HCT116 (cell line): ENCODE measurements around the gene IP6K3. TPM values are rescaled to one million over a fixed set of nuclear protein-coding genes. Genes with fewer than 3 reads are reported as not detected.

Experiments used
- ATAC-seq: fragments of 200-7000 bp; cut with Tn5 transposase; 2 replicates; pipeline ENCODE4 v1.9.1; 2020; ENCODE audit warnings: mild to moderate bottlenecking, moderate library complexity
- BruUV-seq: library from RNA; stranded (reverse); fragments of 400-500 nt; replicated peaks from 2 replicates; lab custom pipeline; 2021; lab: Mats Ljungman, UMichigan
- CTCF ChIA-PET: fragments of 300-600 bp; sonication (Branson Sonifier 250); formaldehyde crosslinking; loops from one replicate; lab custom pipeline; 2021; ENCODE audit warnings: antibody characterized with exemption; lab: Charles Lee
- POLR2A ChIA-PET: fragments of 300-600, 350-600 bp; sonication (Branson Sonifier 250); formaldehyde crosslinking; loops from one replicate; lab custom pipeline; 2021; ENCODE audit warnings: antibody characterized with exemption; lab: Charles Lee
- RAD21 ChIA-PET, 2 experiments: fragments of 300-600 bp; sonication (Branson Sonifier 250); formaldehyde crosslinking; loops; one replicate each; lab custom pipeline; 2023; ENCODE audit warnings: low total read pairs in 2 of 2; ENCODE audit not compliant: uncharacterized antibody in 2 of 2, unreplicated experiment in 2 of 2, low non-redundant PET in 1 of 2; lab: Charles Lee
- DNase-seq: peaks from one replicate; pipeline ENCODE4 v3.0.0-alpha.2; 2010; ENCODE audit warnings: low read depth, low spot score
- H2AFZ ChIP-seq: fragments of 200-600 bp; shearing (Covaris generic), sonication (generic); 2 replicates; pipeline ENCODE4 v1.6.1; 2017; ENCODE audit warnings: low read depth, mixed run types, mixed read lengths, antibody characterized with exemption, low read length; ENCODE audit not compliant: poor library complexity, severe bottlenecking
- H3K27ac ChIP-seq: 2 replicates; pipeline ENCODE4 v1.5.1; 2012; ENCODE audit warnings: low read depth, low read length
- H3K27me3 ChIP-seq: fragments of 200-600 bp; sonication (generic); 2 replicates; pipeline ENCODE4 v1.6.1; 2016; ENCODE audit warnings: mixed run types, low read length, mixed read lengths; ENCODE audit not compliant: insufficient read depth
- H3K36me3 ChIP-seq, 2 experiments: fragments of 200-500 bp in 1 of 2; fragments of 200-600 bp in 1 of 2; sonication (Bioruptor generic) in 1 of 2; sonication (generic) in 1 of 2; 2 replicates each; pipeline versions ENCODE4 v1.5.1 to v1.6.1; 2014 to 2016; ENCODE audit warnings: low read length in 2 of 2, inconsistent platforms in 1 of 2, mixed read lengths in 1 of 2, mixed run types in 1 of 2; ENCODE audit not compliant: insufficient read depth in 2 of 2, control insufficient read depth in 1 of 2
- H3K4me1 ChIP-seq, 2 experiments: fragments of 200-600 bp in 1 of 2; sonication (generic) in 1 of 2; 2 replicates each; pipeline versions ENCODE4 v1.5.1 to v1.6.1; 2012 to 2017; ENCODE audit warnings: low read length in 2 of 2, inconsistent platforms in 1 of 2, mild to moderate bottlenecking in 1 of 2, mixed read lengths in 1 of 2, mixed run types in 1 of 2, moderate library complexity in 1 of 2; ENCODE audit not compliant: insufficient read depth in 2 of 2, control insufficient read depth in 1 of 2
- H3K4me2 ChIP-seq: fragments of 200-600 bp; sonication (generic); 2 replicates; pipeline ENCODE4 v1.6.1; 2017; ENCODE audit warnings: mixed run types, low read length, mixed read lengths
- H3K4me3 ChIP-seq, 2 experiments: fragments of 200-600 bp in 1 of 2; sonication (generic) in 1 of 2; replicated peaks in 1 of 2; 2 replicates each; pipeline ENCODE4 v1.5.1; 2011 to 2016; ENCODE audit warnings: low read length in 2 of 2, control low read depth in 1 of 2, low read depth in 1 of 2, mild to moderate bottlenecking in 1 of 2, mixed read lengths in 1 of 2, mixed run types in 1 of 2
- H3K79me2 ChIP-seq: fragments of 200-600 bp; sonication (generic); 2 replicates; pipeline ENCODE4 v1.6.1; 2017; ENCODE audit warnings: mild to moderate bottlenecking, mixed run types, low read length, moderate library complexity, mixed read lengths; ENCODE audit not compliant: insufficient read depth
- H3K9ac ChIP-seq: fragments of 200-600 bp; sonication (generic); 2 replicates; pipeline ENCODE4 v1.6.1; 2016; ENCODE audit warnings: low read length, mixed read lengths
- H3K9me2 ChIP-seq: fragments of 200-600 bp; sonication (generic), shearing (Covaris generic); 2 replicates; pipeline ENCODE4 v1.6.1; 2017; ENCODE audit warnings: mixed run types, mild to moderate bottlenecking, moderate library complexity; ENCODE audit not compliant: insufficient read depth
- H3K9me3 ChIP-seq, 2 experiments: fragments of 200-500 bp in 1 of 2; fragments of 200-600 bp in 1 of 2; sonication (Bioruptor generic) in 1 of 2; sonication (generic) in 1 of 2; 2 replicates each; pipeline ENCODE4 v1.6.1; 2014 to 2017; ENCODE audit warnings: low read length in 2 of 2, mixed read lengths in 2 of 2, inconsistent platforms in 1 of 2, low read depth in 1 of 2, mild to moderate bottlenecking in 1 of 2, mixed run types in 1 of 2, moderate library complexity in 1 of 2; ENCODE audit not compliant: control insufficient read depth in 1 of 2, insufficient read depth in 1 of 2
- H4K20me1 ChIP-seq: fragments of 200-600 bp; sonication (generic), shearing (Covaris generic); 2 replicates; pipeline ENCODE4 v1.6.1; 2017; ENCODE audit warnings: mixed run types, mild to moderate bottlenecking, moderate library complexity; ENCODE audit not compliant: insufficient read depth
- EGR1 ChIP-seq: IDR thresholded peaks from 2 replicates; pipeline ENCODE4 v1.6.1; 2012; ENCODE audit warnings: low read depth
- ELF1 ChIP-seq: IDR thresholded peaks from 2 replicates; pipeline ENCODE4 v1.6.1; 2012; ENCODE audit warnings: low read depth, borderline replicate concordance
- FOSL1 ChIP-seq: IDR thresholded peaks from 2 replicates; pipeline ENCODE4 v1.6.1; 2012; ENCODE audit warnings: low read depth
- POLR2AphosphoS5 ChIP-seq: IDR thresholded peaks from 2 replicates; pipeline ENCODE4 v1.6.1; 2011; ENCODE audit warnings: mild to moderate bottlenecking, low read depth, low read length, moderate library complexity
- RAD21 ChIP-seq: IDR thresholded peaks from 2 replicates; pipeline ENCODE4 v1.6.1; 2012; ENCODE audit warnings: low read depth, mild to moderate bottlenecking
- SIN3A ChIP-seq: IDR thresholded peaks from 2 replicates; pipeline ENCODE4 v1.6.1; 2012; ENCODE audit warnings: low read depth
- SP1 ChIP-seq: IDR thresholded peaks from 2 replicates; pipeline ENCODE4 v1.6.1; 2012; ENCODE audit warnings: low read depth
- SRF ChIP-seq: IDR thresholded peaks from 2 replicates; pipeline ENCODE4 v1.6.1; 2012; ENCODE audit warnings: low read depth
- YY1 ChIP-seq: IDR thresholded peaks from 2 replicates; pipeline ENCODE4 v1.6.1; 2011; ENCODE audit warnings: low read length, low read depth, moderate library complexity, mild to moderate bottlenecking; ENCODE audit not compliant: insufficient replicate concordance; ENCODE audit errors: extremely low read depth
- intact Hi-C: fragments of 100-400 bp; cut with micrococcal nuclease; formaldehyde crosslinking; loops from 2 replicates; pipeline ENCODE4 v1.10.0; 2022
- total RNA-seq: library from RNA; stranded (reverse); gene quantifications from one replicate; pipeline ENCODE4 v1.2.1, GENCODE V29; 2021; ENCODE audit not compliant: unreplicated experiment
- TF ChIP-seq, protein P1 (sequence below): IDR thresholded peaks from 2 replicates; pipeline ENCODE4 v1.6.1; 2012; ENCODE audit warnings: low read depth

Gene IP6K3
- total RNA-seq, 1 experiment from 2014 or later, result not detected

DNA sequence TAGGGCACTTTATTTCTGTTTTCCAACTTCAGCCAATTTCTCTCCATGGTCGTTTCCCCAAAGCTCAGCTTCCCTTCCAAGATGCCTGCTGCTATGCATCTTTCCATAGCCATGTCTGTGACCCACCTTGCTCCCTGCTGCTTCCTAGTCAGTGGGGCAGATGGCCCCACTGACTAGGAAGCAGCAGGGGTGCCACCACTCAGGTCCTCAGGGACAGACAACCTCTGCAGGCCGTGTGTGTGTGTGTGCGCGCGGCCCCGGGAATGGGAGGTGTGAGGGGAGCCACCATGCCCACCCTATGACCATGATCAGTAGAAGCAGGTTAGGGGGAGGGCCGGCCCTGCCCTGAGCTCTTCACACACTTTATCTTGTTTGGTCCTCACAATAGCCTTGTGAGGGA, 2.7 kb upstream of the IP6K3 start:
- DNase-seq, result no peak

More for the DNA sequence above, 2.7 kb upstream of the IP6K3 start:
- no peaks in the 10 kb centered on the region for H3K79me2 ChIP-seq
- POLR2A ChIA-PET, result interaction anchor here (1.6 kb wide), 1 partner anchor 10 kb away, joined by 4 read pairs; no protein-coding TSS in a partner anchor
- H3K4me2 ChIP-seq, result no peak overlapping the region
- no peaks in the 10 kb centered on the region for H3K27me3 ChIP-seq
- no peaks in the 10 kb centered on the region for H3K9me2 ChIP-seq
- RAD21 ChIA-PET, result no interaction called here
- intact Hi-C loops, result no loop called here
- no peaks in the 10 kb centered on the region for H4K20me1 ChIP-seq
- TF ChIP-seq FOSL1 (no peak), EGR1 (no peak), RAD21 (no peak), SRF (no peak), ELF1 (no peak), YY1 (no peak), POLR2AphosphoS5 (no peak), SP1 (no peak), SIN3A (no peak)
- TF ChIP-seq, protein P1, sequence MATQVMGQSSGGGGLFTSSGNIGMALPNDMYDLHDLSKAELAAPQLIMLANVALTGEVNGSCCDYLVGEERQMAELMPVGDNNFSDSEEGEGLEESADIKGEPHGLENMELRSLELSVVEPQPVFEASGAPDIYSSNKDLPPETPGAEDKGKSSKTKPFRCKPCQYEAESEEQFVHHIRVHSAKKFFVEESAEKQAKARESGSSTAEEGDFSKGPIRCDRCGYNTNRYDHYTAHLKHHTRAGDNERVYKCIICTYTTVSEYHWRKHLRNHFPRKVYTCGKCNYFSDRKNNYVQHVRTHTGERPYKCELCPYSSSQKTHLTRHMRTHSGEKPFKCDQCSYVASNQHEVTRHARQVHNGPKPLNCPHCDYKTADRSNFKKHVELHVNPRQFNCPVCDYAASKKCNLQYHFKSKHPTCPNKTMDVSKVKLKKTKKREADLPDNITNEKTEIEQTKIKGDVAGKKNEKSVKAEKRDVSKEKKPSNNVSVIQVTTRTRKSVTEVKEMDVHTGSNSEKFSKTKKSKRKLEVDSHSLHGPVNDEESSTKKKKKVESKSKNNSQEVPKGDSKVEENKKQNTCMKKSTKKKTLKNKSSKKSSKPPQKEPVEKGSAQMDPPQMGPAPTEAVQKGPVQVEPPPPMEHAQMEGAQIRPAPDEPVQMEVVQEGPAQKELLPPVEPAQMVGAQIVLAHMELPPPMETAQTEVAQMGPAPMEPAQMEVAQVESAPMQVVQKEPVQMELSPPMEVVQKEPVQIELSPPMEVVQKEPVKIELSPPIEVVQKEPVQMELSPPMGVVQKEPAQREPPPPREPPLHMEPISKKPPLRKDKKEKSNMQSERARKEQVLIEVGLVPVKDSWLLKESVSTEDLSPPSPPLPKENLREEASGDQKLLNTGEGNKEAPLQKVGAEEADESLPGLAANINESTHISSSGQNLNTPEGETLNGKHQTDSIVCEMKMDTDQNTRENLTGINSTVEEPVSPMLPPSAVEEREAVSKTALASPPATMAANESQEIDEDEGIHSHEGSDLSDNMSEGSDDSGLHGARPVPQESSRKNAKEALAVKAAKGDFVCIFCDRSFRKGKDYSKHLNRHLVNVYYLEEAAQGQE, result no peak
- no TSS peak for BruUV-seq
- H3K9me3 ChIP-seq, result no peaks in the 10 kb centered on the region
- peaks cover 9 to 13% of the 10 kb centered on the region in 2 experiments; a peak in 3 of 4 replicates for H3K4me1 ChIP-seq
- CTCF ChIA-PET, result no interaction called here
- H3K4me3 ChIP-seq, result no peak overlapping the region
- no peak for ATAC-seq
- no peak overlapping the region for H3K9ac ChIP-seq
- no peak overlapping the region for H3K27ac ChIP-seq
- H3K36me3 ChIP-seq, result no peaks in the 10 kb centered on the region
- H2AFZ ChIP-seq, result no peak overlapping the region
